Mesendoderm (in vitro differentiated cells): Measurements from ENCODE around the gene CRY1.

Experiments
- DNase-seq: peaks from one replicate; pipeline ENCODE4 v3.0.0; 2013
- H2AK5ac ChIP-seq: 2 replicates; pipeline ENCODE4 v1.6.1; 2013; ENCODE audit warnings: low read length, inconsistent platforms
- H2BK120ac ChIP-seq: 2 replicates; pipeline ENCODE4 v1.6.1; 2013; ENCODE audit warnings: low read depth, mild to moderate bottlenecking, low read length, moderate library complexity, mixed read lengths
- H2BK15ac ChIP-seq: replicated peaks from 2 replicates; pipeline ENCODE4 v1.6.1; 2013; ENCODE audit warnings: low read depth, mild to moderate bottlenecking, moderate library complexity
- H2BK5ac ChIP-seq: 2 replicates; pipeline ENCODE4 v1.6.1; 2013; ENCODE audit warnings: low read length, inconsistent platforms
- H3K18ac ChIP-seq: 2 replicates; pipeline ENCODE4 v1.6.1; 2013; ENCODE audit warnings: mild to moderate bottlenecking, low read length, mixed read lengths
- H3K23ac ChIP-seq: one replicate; pipeline ENCODE4 v1.6.1; 2013; ENCODE audit warnings: low read length
- H3K27ac ChIP-seq: 2 replicates; pipeline ENCODE4 v1.5.1; 2013; ENCODE audit warnings: low read depth, mild to moderate bottlenecking, inconsistent platforms, low read length, moderate library complexity
- H3K27me3 ChIP-seq: 2 replicates; pipeline ENCODE4 v1.6.1; 2013; ENCODE audit warnings: low read length, control low read depth, mild to moderate bottlenecking, inconsistent platforms; ENCODE audit not compliant: insufficient read depth, poor library complexity
- H3K36me3 ChIP-seq: 2 replicates; pipeline ENCODE4 v1.6.1; 2013; ENCODE audit warnings: low read length, inconsistent platforms; ENCODE audit not compliant: control insufficient read depth, insufficient read depth
- H3K4ac ChIP-seq: one replicate; pipeline ENCODE4 v1.6.1; 2013; ENCODE audit warnings: low read depth, mild to moderate bottlenecking, low read length, moderate library complexity
- H3K4me1 ChIP-seq: 2 replicates; pipeline ENCODE4 v1.6.1; 2013; ENCODE audit warnings: low read depth, low read length, inconsistent platforms; ENCODE audit not compliant: control insufficient read depth
- H3K4me2 ChIP-seq: 2 replicates; pipeline ENCODE4 v1.6.1; 2013; ENCODE audit warnings: low read length
- H3K4me3 ChIP-seq: 2 replicates; pipeline ENCODE4 v1.5.1; 2013; ENCODE audit warnings: mild to moderate bottlenecking, low read length
- H3K56ac ChIP-seq: one replicate; pipeline ENCODE4 v1.6.1; 2013; ENCODE audit warnings: low read length
- H3K79me1 ChIP-seq: 2 replicates; pipeline ENCODE4 v1.6.1; 2013; ENCODE audit warnings: low read length, inconsistent platforms
- H3K79me2 ChIP-seq: 2 replicates; pipeline ENCODE4 v1.6.1; 2013; ENCODE audit warnings: mild to moderate bottlenecking, low read length; ENCODE audit not compliant: control insufficient read depth, insufficient read depth
- H3K9ac ChIP-seq: 2 replicates; pipeline ENCODE4 v1.6.1; 2013; ENCODE audit warnings: low read length, inconsistent platforms
- H4K5ac ChIP-seq: one replicate; pipeline ENCODE4 v1.6.1; 2013; ENCODE audit warnings: low read length
- H4K8ac ChIP-seq: one replicate; pipeline ENCODE4 v1.6.1; 2013; ENCODE audit warnings: low read depth, mild to moderate bottlenecking, control low read depth, low read length, moderate library complexity
- WGBS: extraction: QIAGEN DNeasy Blood & Tissue Kit; methylation state at CpG from one replicate; pipeline ENCODE4 v1.1.7; 2013; ENCODE audit warnings: low lambda C conversion rate, missing lambda C conversion rate; ENCODE audit not compliant: insufficient coverage; ENCODE audit errors: extremely low coverage; 5-methylcytosine and 5-hydroxymethylcytosine counted together

Gene CRY1

GRCh38 chr12:106942775-106943174 is 150.6 kb downstream of the CRY1 start:
- no CpG with 5 or more reads among the region's 2 CpGs for WGBS
- Histone ChIP-seq H3K23ac (no peak overlapping the region), H2AK5ac (no peak overlapping the region), H2BK15ac (no peak overlapping the region), H3K4me3 (no peak overlapping the region), H3K18ac (no peak overlapping the region), H4K8ac (no peak overlapping the region), H3K27me3 (no peaks in the 10 kb centered on the region), H3K79me2 (no peaks in the 10 kb centered on the region), H3K4me1 (no peaks in the 10 kb centered on the region), H3K79me1 (no peaks in the 10 kb centered on the region), H3K36me3 (no peaks in the 10 kb centered on the region), H3K4ac (no peak overlapping the region), H2BK5ac (no peak overlapping the region), H3K56ac (no peak overlapping the region), H3K4me2 (no peak overlapping the region), H3K27ac (no peak overlapping the region), H4K5ac (no peak overlapping the region), H2BK120ac (no peak overlapping the region), H3K9ac (no peak overlapping the region)
- DNase-seq = no peak

- no peak overlapping the region for H3K23ac ChIP-seq
- no peak overlapping the region for H3K18ac ChIP-seq
- H4K8ac ChIP-seq = no peak overlapping the region
- H3K4me3 ChIP-seq = no peak overlapping the region
- H3K9ac ChIP-seq = no peak overlapping the region
- no peaks in the 10 kb centered on the region for H3K27me3 ChIP-seq
- H3K4ac ChIP-seq = no peak overlapping the region
- H3K79me1 ChIP-seq = no peaks in the 10 kb centered on the region
- no peak overlapping the region for H2BK120ac ChIP-seq
- no CpG with 5 or more reads among the region's 6 CpGs for WGBS
- no peaks in the 10 kb centered on the region for H3K4me1 ChIP-seq
- H4K5ac ChIP-seq = no peak overlapping the region
- H3K56ac ChIP-seq = no peak overlapping the region
- DNase-seq = no peak
- no peaks in the 10 kb centered on the region for H3K36me3 ChIP-seq
- H3K27ac ChIP-seq = no peak overlapping the region
- H2BK15ac ChIP-seq = no peak overlapping the region
- H2BK5ac ChIP-seq = no peak overlapping the region
- no peaks in the 10 kb centered on the region for H3K79me2 ChIP-seq
- H3K4me2 ChIP-seq = no peak overlapping the region
- no peak overlapping the region for H2AK5ac ChIP-seq
These were observed 151.7 kb downstream of the CRY1 start for GRCh38 chr12:106941481-106942156.
